ENCODE results near the gene ZC3H8. TPM values are rescaled to one million over a fixed set of nuclear protein-coding genes. Genes with fewer than 3 reads are reported as not detected.

Gene ZC3H8
- total RNA-seq, 3 donors from 2014 or later (not counting 1 experiment from before 2014, with no cell fraction given), result 9.3 to 20.3 (median 16.0) TPM

- Histone ChIP-seq H3K27me3 (ENCODE audit: control insufficient read depth, insufficient read depth, low read length) (no peaks in the 10 kb centered on the region), H3K36me3 (ENCODE audit: control insufficient read depth, insufficient read depth, low read length) (peaks cover 8% of the 10 kb centered on the region), H3K9me3 (ENCODE audit: control insufficient read depth, insufficient read depth, low read length) (no peaks in the 10 kb centered on the region), H3K4me3 (ENCODE audit: low read length) (no peak overlapping the region), H3K27ac (ENCODE audit: low read length) (no peak overlapping the region), H3K4me1 (ENCODE audit: control insufficient read depth, insufficient read depth, low read length) (no peaks in the 10 kb centered on the region)
- intact Hi-C loops (cut with micrococcal nuclease), result no loop called here
- Mint-ChIP-seq H3K27me3 (ENCODE audit: low read depth in 2 of 2) (no peaks in the 10 kb centered on the region), H3K36me3 (no peaks in the 10 kb centered on the region), H3K4me1 (peaks cover 0 to 5% of the 10 kb centered on the region in 2 donors), H3K9me3 (no peaks in the 10 kb centered on the region), H3K4me3 (no peak overlapping the region), H3K27ac (no peak overlapping the region)
- DNase-seq (no peak), ATAC-seq (no peak)
- 93% methylated on average over 1 of the region's 1 CpG for WGBS (ENCODE audit: insufficient coverage)
- no peak for TF ChIP-seq CTCF (IDR thresholded peaks at IDR 0.05)
These were observed 15.0 kb downstream of the ZC3H8 start for GRCh38 chr2:112239862-112240261.

GRCh38 chr2:112230371-112230770 is 24.5 kb downstream of the ZC3H8 start:
- intact Hi-C loops (cut with micrococcal nuclease), result no loop called here
- no peak overlapping the region for H3K27ac ChIP-seq (ENCODE audit: low read length)

GRCh38 chr2:112229348-112229747 is 25.5 kb downstream of the ZC3H8 start:
- no peak for TF ChIP-seq CTCF (IDR thresholded peaks at IDR 0.05)
- Histone ChIP-seq H3K36me3 (ENCODE audit: control insufficient read depth, insufficient read depth, low read length) (peaks cover 22% of the 10 kb centered on the region), H3K27ac (ENCODE audit: low read length) (no peak overlapping the region), H3K9me3 (ENCODE audit: control insufficient read depth, insufficient read depth, low read length) (no peaks in the 10 kb centered on the region), H3K27me3 (ENCODE audit: control insufficient read depth, insufficient read depth, low read length) (no peaks in the 10 kb centered on the region), H3K4me3 (ENCODE audit: low read length) (no peak overlapping the region), H3K4me1 (ENCODE audit: control insufficient read depth, insufficient read depth, low read length) (no peaks in the 10 kb centered on the region)
- peaks cover 5% of the 10 kb centered on the region for H3K36me3 Mint-ChIP-seq
- H3K4me3 Mint-ChIP-seq, result no peak overlapping the region
- no peaks in the 10 kb centered on the region for H3K4me1 Mint-ChIP-seq
- ATAC-seq (no peak), DNase-seq (no peak)
- H3K27me3 Mint-ChIP-seq (ENCODE audit: low read depth in 2 of 2), result no peaks in the 10 kb centered on the region
- no peaks in the 10 kb centered on the region for H3K9me3 Mint-ChIP-seq
- intact Hi-C loops (cut with micrococcal nuclease), result no loop called here
- no peak overlapping the region for H3K27ac Mint-ChIP-seq

More at GRCh38 chr2:112230371-112230770, 24.5 kb downstream of the ZC3H8 start:
- no peaks in the 10 kb centered on the region for H3K27me3 ChIP-seq (ENCODE audit: control insufficient read depth, insufficient read depth, low read length)
- no peak overlapping the region for H3K27ac Mint-ChIP-seq
- H3K9me3 ChIP-seq (ENCODE audit: control insufficient read depth, insufficient read depth, low read length), result no peaks in the 10 kb centered on the region
- no peaks in the 10 kb centered on the region for H3K4me1 ChIP-seq (ENCODE audit: control insufficient read depth, insufficient read depth, low read length)
- H3K4me3 ChIP-seq (ENCODE audit: low read length), result no peak overlapping the region
- no peaks in the 10 kb centered on the region for H3K9me3 Mint-ChIP-seq
- no peaks in the 10 kb centered on the region for H3K27me3 Mint-ChIP-seq (ENCODE audit: low read depth in 2 of 2)
- no peaks in the 10 kb centered on the region for H3K36me3 Mint-ChIP-seq
- no CpG with 5 or more reads among the region's 3 CpGs for WGBS (ENCODE audit: insufficient coverage)
- peaks cover 16% of the 10 kb centered on the region for H3K36me3 ChIP-seq (ENCODE audit: control insufficient read depth, insufficient read depth, low read length)
- H3K4me1 Mint-ChIP-seq, result no peaks in the 10 kb centered on the region
- DNase-seq, result no peak
- H3K4me3 Mint-ChIP-seq, result no peak overlapping the region
- no peak for ATAC-seq
- TF ChIP-seq CTCF (IDR thresholded peaks at IDR 0.05), result no peak

GRCh38 chr2:112220831-112221230 is 34.0 kb downstream of the ZC3H8 start:
- no peak for TF ChIP-seq CTCF (IDR thresholded peaks at IDR 0.05)
- H3K4me1 ChIP-seq (ENCODE audit: control insufficient read depth, insufficient read depth, low read length), result no peaks in the 10 kb centered on the region
- H3K9me3 ChIP-seq (ENCODE audit: control insufficient read depth, insufficient read depth, low read length), result peaks cover 6% of the 10 kb centered on the region
- no peaks in the 10 kb centered on the region for H3K27me3 ChIP-seq (ENCODE audit: control insufficient read depth, insufficient read depth, low read length)
- peaks cover 36% of the 10 kb centered on the region for H3K36me3 Mint-ChIP-seq
- H3K36me3 ChIP-seq (ENCODE audit: control insufficient read depth, insufficient read depth, low read length), result peaks cover 18% of the 10 kb centered on the region
- no peak overlapping the region for H3K27ac ChIP-seq (ENCODE audit: low read length)
- no peak overlapping the region for H3K27ac Mint-ChIP-seq
- no peak overlapping the region for H3K4me3 ChIP-seq (ENCODE audit: low read length)
- DNase-seq, result no peak
- no peak overlapping the region for H3K4me3 Mint-ChIP-seq
- no peaks in the 10 kb centered on the region for H3K27me3 Mint-ChIP-seq (ENCODE audit: low read depth in 2 of 2)
- peaks cover 0 to 2% of the 10 kb centered on the region in 2 donors for H3K9me3 Mint-ChIP-seq
- intact Hi-C loops (cut with micrococcal nuclease), result no loop called here
- no peak for ATAC-seq
- no peaks in the 10 kb centered on the region for H3K4me1 Mint-ChIP-seq
- WGBS (ENCODE audit: insufficient coverage), result 100% methylated on average over 1 of the region's 3 CpGs
